Right atrium auricular region (tissue), 2 donors: ENCODE data around the gene COX7A2L. TPM values are rescaled to one million over a fixed set of nuclear protein-coding genes. Genes with fewer than 3 reads are reported as not detected.

ENCODE experiments used
- DNase-seq: peaks from one replicate; pipeline ENCODE4 v3.0.0-alpha.2; 2019; ENCODE audit warnings: low spot score
- H3K27ac ChIP-seq, 2 donors: fragments of 200-600 bp; sonication (generic); 1 replicate in 1 of 2; 2 replicates in 1 of 2; pipeline ENCODE4 v1.5.1; 2016 to 2019
- H3K27me3 ChIP-seq, 2 donors: fragments of 200-600 bp; sonication (generic); one replicate each; pipeline versions ENCODE4 v1.5.1 to v1.6.0; 2017 to 2019
- H3K36me3 ChIP-seq: fragments of 200-600 bp; sonication (generic); one replicate; pipeline ENCODE4 v1.5.1; 2016
- H3K4me1 ChIP-seq, 2 donors: fragments of 200-600 bp; sonication (generic); one replicate each; pipeline versions ENCODE4 v1.5.1 to v1.6.0; 2017 to 2019
- H3K4me3 ChIP-seq, 2 donors: fragments of 200-600 bp; sonication (generic); 1 replicate in 1 of 2; 2 replicates in 1 of 2; pipeline ENCODE4 v1.5.1; 2017 to 2019; ENCODE audit warnings: mild to moderate bottlenecking in 1 of 2, moderate library complexity in 1 of 2
- H3K9me3 ChIP-seq, 2 donors: fragments of 200-600 bp; sonication (generic); one replicate each; pipeline ENCODE4 v1.5.1; 2019
- CTCF ChIP-seq, 2 donors: fragments of 200-600 bp; sonication (generic); IDR thresholded peaks; one replicate each; pipeline ENCODE4 v1.5.1; 2019; ENCODE audit warnings: antibody characterized with exemption in 2 of 2
- total RNA-seq, 2 donors: library from RNA; depleted of rRNA; stranded (reverse); fragments of >200 nt; gene quantifications; one replicate each; pipeline ENCODE4 v1.1.0, GENCODE V29; 2016

Gene COX7A2L
- total RNA-seq, 2 donors from 2014 or later = 96.0 to 132 TPM

GRCh38 chr2:42342795-42343241, 18.2 kb downstream of the COX7A2L start:
- Histone ChIP-seq H3K27ac (peak overlapping the region in 1 of 2 donors; percentile 46), H3K9me3 (no peaks in the 10 kb centered on the region), H3K27me3 (no peaks in the 10 kb centered on the region), H3K4me1 (peaks cover 0 to 26% of the 10 kb centered on the region in 2 donors), H3K36me3 (peaks cover 13% of the 10 kb centered on the region), H3K4me3 (no peak overlapping the region)
- no peak for DNase-seq
- TF ChIP-seq CTCF (IDR thresholded peaks at IDR 0.05) = no peak

- Histone ChIP-seq H3K27me3 (no peaks in the 10 kb centered on the region), H3K4me3 (no peak overlapping the region), H3K36me3 (peaks cover 18% of the 10 kb centered on the region), H3K4me1 (peaks cover 0 to 26% of the 10 kb centered on the region in 2 donors), H3K9me3 (no peaks in the 10 kb centered on the region), H3K27ac (peak overlapping the region; percentile 46 to 53)
- DNase-seq = no peak
- TF ChIP-seq CTCF (IDR thresholded peaks at IDR 0.05) = no peak
Measured at GRCh38 chr2:42342061-42342794, 18.8 kb downstream of the COX7A2L start.

GRCh38 chr2:42340938-42341636, 19.9 kb downstream of the COX7A2L start:
- no peaks in the 10 kb centered on the region for H3K27me3 ChIP-seq
- DNase-seq = no peak
- H3K4me3 ChIP-seq = no peak overlapping the region
- TF ChIP-seq CTCF (IDR thresholded peaks at IDR 0.05) = no peak
- H3K27ac ChIP-seq = no peak overlapping the region
- H3K4me1 ChIP-seq = peaks cover 0 to 23% of the 10 kb centered on the region in 2 donors
- H3K36me3 ChIP-seq = peaks cover 21% of the 10 kb centered on the region
- H3K9me3 ChIP-seq = no peaks in the 10 kb centered on the region

- H3K27me3 ChIP-seq = no peaks in the 10 kb centered on the region
- H3K36me3 ChIP-seq = peaks cover 21% of the 10 kb centered on the region
- no peak for TF ChIP-seq CTCF (IDR thresholded peaks at IDR 0.05)
Measured at GRCh38 chr2:42340045-42340937, 20.7 kb downstream of the COX7A2L start.

GRCh38 chr2:42339191-42339912, 21.7 kb downstream of the COX7A2L start:
- Histone ChIP-seq H3K4me3 (no peak overlapping the region), H3K9me3 (no peaks in the 10 kb centered on the region), H3K36me3 (peaks cover 21% of the 10 kb centered on the region), H3K27ac (no peak overlapping the region), H3K4me1 (peaks cover 0 to 17% of the 10 kb centered on the region in 2 donors), H3K27me3 (no peaks in the 10 kb centered on the region)
- no peak for TF ChIP-seq CTCF (IDR thresholded peaks at IDR 0.05)
- DNase-seq = no peak

More at GRCh38 chr2:42340045-42340937, 20.7 kb downstream of the COX7A2L start:
- Histone ChIP-seq H3K9me3 (no peaks in the 10 kb centered on the region), H3K27ac (no peak overlapping the region), H3K4me1 (peaks cover 0 to 17% of the 10 kb centered on the region in 2 donors), H3K4me3 (no peak overlapping the region)
- no peak for DNase-seq
